Upper lobe of left lung (tissue), 6 donors: ENCODE measurements around the gene ACTMAP. TPM values are rescaled to one million over a fixed set of nuclear protein-coding genes. Genes with fewer than 3 reads are reported as not detected.
"Not testable (repeated sequence)": the region's sequence is repeated elsewhere in the genome, so short reads cannot be mapped to it uniquely, and the experiment has no call there.

ENCODE experiments used
- ATAC-seq, 2 donors: fragments of 200-7000 bp; cut with Tn5 transposase; one replicate each; pipeline ENCODE4 v1.9.1; 2022; ENCODE audit warnings: mild to moderate bottlenecking in 2 of 2, moderate library complexity in 2 of 2; ENCODE audit not compliant: low FRiP score in 2 of 2
- DNase-seq, 2 donors: peaks; one replicate each; pipeline ENCODE4 v3.0.0-alpha.2; 2019 to 2020
- H3K27ac ChIP-seq, 4 donors: fragments of 200-600 bp; sonication (generic); one replicate each; pipeline ENCODE4 v1.5.1; 2016 to 2019
- H3K27me3 ChIP-seq, 4 donors: fragments of 200-600 bp; sonication (generic); one replicate each; pipeline ENCODE4 v1.5.1; 2017 to 2019
- H3K36me3 ChIP-seq, 4 donors: fragments of 200-600 bp; sonication (generic); one replicate each; pipeline ENCODE4 v1.5.1; 2016 to 2019
- H3K4me1 ChIP-seq, 4 donors: fragments of 200-600 bp; sonication (generic); one replicate each; pipeline ENCODE4 v1.5.1; 2018 to 2019
- H3K4me3 ChIP-seq, 4 donors: fragments of 200-600 bp; sonication (generic); one replicate each; pipeline ENCODE4 v1.5.1; 2017 to 2019; ENCODE audit warnings: mild to moderate bottlenecking in 2 of 4, moderate library complexity in 1 of 4
- H3K9me3 ChIP-seq, 4 donors: fragments of 200-600 bp; sonication (generic); one replicate each; pipeline ENCODE4 v1.5.1; 2018 to 2019
- CTCF ChIP-seq, 6 experiments: fragments of 450-650 bp in 4 of 6; fragments of 200-600 bp in 2 of 6; sonication (generic) in 2 of 6; IDR thresholded peaks; one replicate each; pipeline ENCODE4 v1.5.1; 2016 to 2019; ENCODE audit warnings: antibody characterized with exemption in 6 of 6
- EP300 ChIP-seq, 4 donors: sonication (generic); formaldehyde crosslinking; IDR thresholded peaks; one replicate each; pipeline ENCODE4 v1.5.1; 2017; ENCODE audit warnings: antibody characterized with exemption in 4 of 4, control low read depth in 2 of 4
- POLR2A ChIP-seq, 4 donors: fragments of 450-650 bp; IDR thresholded peaks; one replicate each; pipeline ENCODE4 v1.5.1; 2016 to 2017; ENCODE audit warnings: antibody characterized with exemption in 4 of 4, mild to moderate bottlenecking in 2 of 4
- POLR2AphosphoS5 ChIP-seq, 2 donors: sonication (generic); formaldehyde crosslinking; IDR thresholded peaks; one replicate each; pipeline ENCODE4 v1.5.1; 2017; ENCODE audit warnings: antibody characterized with exemption in 2 of 2
- WGBS, 2 donors: methylation state at CpG; one replicate each; pipeline ENCODE4 v1.1.5; 2017 to 2018; 5-methylcytosine and 5-hydroxymethylcytosine counted together
- total RNA-seq, 6 donors: library from RNA; depleted of rRNA in 4 of 6; stranded (reverse); fragments of >200 nt in 4 of 6; gene quantifications; one replicate each; pipeline versions ENCODE4 v1.1.0 to v1.2.1, GENCODE V29; 2016 to 2021
- donor health status: DM: no; HTN: no; CAD: no; lungs with moderate emphysema.
- donor health status: DM: no; HTN: yes; CAD: no; lungs with severe emphysema.

Gene ACTMAP
- total RNA-seq, 6 donors from 2014 or later, result 16.0 to 28.4 (median 21.5) TPM

- Histone ChIP-seq H3K36me3 (peaks cover 13 to 36% (median 31%) of the 10 kb centered on the region in 4 donors), H3K4me1 (peaks cover 0 to 5% (median 0%) of the 10 kb centered on the region in 4 donors), H3K4me3 (no peak overlapping the region), H3K27ac (peak overlapping the region in 3 of 4 donors; percentile 4 to 61 (median 54)), H3K9me3 (no peaks in the 10 kb centered on the region), H3K27me3 (no peaks in the 10 kb centered on the region)
- peak in 1 of 2 donors; percentile 71 for ATAC-seq
- DNase-seq, result no peak
- no peak for TF ChIP-seq EP300 (IDR thresholded peaks at IDR 0.05)
- no peak for TF ChIP-seq POLR2A (IDR thresholded peaks at IDR 0.05)
- no peak for TF ChIP-seq POLR2AphosphoS5 (IDR thresholded peaks at IDR 0.05)
- 51 to 72% methylated on average over 5 of the region's 5 CpGs for WGBS, 2 donors
Measured at GRCh38 chr19:40768869-40769268, 18.6 kb upstream of the ACTMAP start.

- ATAC-seq, H3K4me1 ChIP-seq, DNase-seq, H3K27me3 ChIP-seq, H3K9me3 ChIP-seq, H3K27ac ChIP-seq, H3K4me3 ChIP-seq: not testable (repeated sequence)
- 95 to 96% methylated on average over 13 of the region's 13 CpGs for WGBS, 2 donors
- H3K36me3 ChIP-seq, result peaks cover 36 to 60% (median 56%) of the 10 kb centered on the region in 4 donors
Measured at GRCh38 chr19:40766385-40766784, 16.1 kb upstream of the ACTMAP start.

DNA sequence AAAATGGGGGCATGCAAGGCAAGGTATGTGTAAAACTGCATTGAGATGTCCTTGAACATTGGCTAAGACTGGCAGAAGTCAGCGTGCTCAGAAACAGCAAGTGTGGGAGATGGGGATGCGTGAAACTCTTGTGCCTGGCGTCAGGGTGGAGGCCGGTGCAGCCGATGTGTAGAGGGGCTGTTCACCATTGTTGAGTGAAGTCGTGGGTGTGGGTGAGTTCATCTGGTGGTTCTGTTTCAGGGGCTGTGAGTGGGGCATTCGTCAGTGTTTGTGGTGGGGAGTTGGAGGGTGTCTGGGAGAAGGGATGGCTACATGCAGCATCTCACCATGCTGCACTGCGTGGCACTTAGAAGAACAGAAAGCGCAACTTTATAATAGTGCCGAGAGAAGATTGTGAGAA, 13.7 kb upstream of the ACTMAP start:
- DNase-seq (no peak), ATAC-seq (no peak)
- Histone ChIP-seq H3K27ac (no peak overlapping the region), H3K9me3 (no peaks in the 10 kb centered on the region), H3K4me3 (no peak overlapping the region), H3K4me1 (peaks cover 0 to 7% (median 0%) of the 10 kb centered on the region in 4 donors), H3K36me3 (peaks cover 51 to 83% (median 79%) of the 10 kb centered on the region in 4 donors), H3K27me3 (no peaks in the 10 kb centered on the region)
- WGBS, 2 donors, result 86% methylated on average over 10 of the region's 10 CpGs
- TF ChIP-seq CTCF (IDR thresholded peaks at IDR 0.05) (no peak), POLR2AphosphoS5 (IDR thresholded peaks at IDR 0.05) (no peak), POLR2A (IDR thresholded peaks at IDR 0.05) (no peak), EP300 (IDR thresholded peaks at IDR 0.05) (no peak)

- Histone ChIP-seq H3K9me3 (no peaks in the 10 kb centered on the region), H3K4me1 (peaks cover 0 to 7% (median 0%) of the 10 kb centered on the region in 4 donors), H3K36me3 (peaks cover 53 to 87% (median 83%) of the 10 kb centered on the region in 4 donors), H3K27me3 (no peaks in the 10 kb centered on the region), H3K27ac (no peak overlapping the region), H3K4me3 (no peak overlapping the region)
- ATAC-seq (no peak), DNase-seq (no peak)
- TF ChIP-seq EP300 (IDR thresholded peaks at IDR 0.05), result no peak
- TF ChIP-seq CTCF (IDR thresholded peaks at IDR 0.05), result no peak
- TF ChIP-seq POLR2AphosphoS5 (IDR thresholded peaks at IDR 0.05), result no peak
- TF ChIP-seq POLR2A (IDR thresholded peaks at IDR 0.05), result no peak
- WGBS, 2 donors, result 92 to 99% methylated on average over 7 of the region's 7 CpGs
Measured at GRCh38 chr19:40763526-40763925, 13.2 kb upstream of the ACTMAP start.

DNA sequence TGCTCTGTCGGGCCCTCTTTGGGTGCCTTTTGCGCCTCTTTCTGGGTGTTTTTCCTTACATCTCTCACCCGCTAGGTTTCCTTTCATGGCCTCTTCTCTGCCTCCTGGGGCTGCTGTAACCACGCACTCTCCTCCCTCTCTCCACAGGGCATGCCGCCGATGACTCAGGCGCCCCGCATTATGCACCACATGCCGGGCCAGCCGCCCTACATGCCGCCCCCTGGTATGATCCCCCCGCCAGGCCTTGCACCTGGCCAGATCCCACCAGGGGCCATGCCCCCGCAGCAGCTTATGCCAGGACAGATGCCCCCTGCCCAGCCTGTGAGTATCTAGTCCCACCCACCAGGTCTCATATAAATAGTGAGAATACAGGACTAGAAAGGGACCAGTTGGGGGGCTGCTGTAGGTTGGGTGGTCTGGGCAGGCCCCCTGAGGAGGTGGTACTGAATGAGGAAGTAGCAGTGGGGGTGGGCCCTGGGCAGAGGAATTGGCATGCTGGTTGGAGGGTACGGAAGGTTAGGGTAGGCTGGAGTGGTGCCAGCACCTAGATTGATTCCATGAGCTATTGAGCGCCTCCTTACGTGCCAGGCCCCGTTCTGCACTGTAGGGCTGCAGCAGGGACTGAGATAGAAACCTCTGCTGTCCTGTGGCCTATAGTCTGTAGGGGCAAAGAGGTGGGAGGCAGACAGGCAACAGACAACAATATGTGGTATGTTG, 12.6 kb upstream of the ACTMAP start:
- ATAC-seq (no peak), DNase-seq (no peak)
- no peaks in the 10 kb centered on the region for H3K27me3 ChIP-seq
- peak overlapping the region in 1 of 4 donors; percentile 27 for H3K27ac ChIP-seq
- H3K9me3 ChIP-seq, result no peaks in the 10 kb centered on the region
- peaks cover 0 to 7% (median 0%) of the 10 kb centered on the region in 4 donors for H3K4me1 ChIP-seq
- no peak for TF ChIP-seq EP300 (IDR thresholded peaks at IDR 0.05)
- no peak for TF ChIP-seq POLR2AphosphoS5 (IDR thresholded peaks at IDR 0.05)
- no peak for TF ChIP-seq POLR2A (IDR thresholded peaks at IDR 0.05)
- TF ChIP-seq CTCF (IDR thresholded peaks at IDR 0.05), result no peak
- peaks cover 55 to 94% (median 89%) of the 10 kb centered on the region in 4 donors for H3K36me3 ChIP-seq
- H3K4me3 ChIP-seq, result no peak overlapping the region
- WGBS, 2 donors, result 92 to 93% methylated on average over 17 of the region's 17 CpGs

GRCh38 chr19:40759352-40759751, 9.1 kb upstream of the ACTMAP start:
- H3K4me1 ChIP-seq, result peaks cover 26 to 35% (median 28%) of the 10 kb centered on the region in 4 donors
- peaks cover 43 to 85% (median 71%) of the 10 kb centered on the region in 4 donors for H3K36me3 ChIP-seq
- no peak for DNase-seq
- ATAC-seq, result no peak
- H3K27me3 ChIP-seq, result no peaks in the 10 kb centered on the region
- H3K4me3 ChIP-seq, result no peak overlapping the region
- no peak overlapping the region for H3K27ac ChIP-seq
- TF ChIP-seq EP300 (IDR thresholded peaks at IDR 0.05) (no peak), POLR2A (IDR thresholded peaks at IDR 0.05) (no peak), POLR2AphosphoS5 (IDR thresholded peaks at IDR 0.05) (no peak), CTCF (IDR thresholded peaks at IDR 0.05) (no peak)
- WGBS, 2 donors, result 95 to 98% methylated on average over 12 to 13 of the region's 13 CpGs
- no peaks in the 10 kb centered on the region for H3K9me3 ChIP-seq
